K562 (cell line): Measurements from ENCODE around the gene LRRC58. TPM values are rescaled to one million over a fixed set of nuclear protein-coding genes. Genes with fewer than 3 reads are reported as not detected.

Experiments
- ATAC-seq: fragments of 200-7000 bp; cut with Tn5 transposase; 3 replicates; pipeline ENCODE4 v1.9.1; 2020; ENCODE audit warnings: moderate library complexity
- BruUV-seq: library from RNA; stranded (reverse); fragments of 400-500 nt; replicated peaks from 2 replicates; lab custom pipeline; 2021; lab: Mats Ljungman, UMichigan
- CTCF ChIA-PET: fragments of 300-600 bp; formaldehyde crosslinking; extraction: SDS; loops from one replicate; lab custom pipeline; 2021; ENCODE audit warnings: low intra/inter-chr PET ratio; lab: Yijun Ruan, JAX
- POLR2A ChIA-PET: fragments of 300-600, 350-650 bp; sonication (Branson Sonifier 250); formaldehyde crosslinking; extraction: SDS; loops from one replicate; lab custom pipeline; 2021; ENCODE audit warnings: antibody characterized with exemption, inconsistent platforms; lab: Yijun Ruan, JAX
- DNase-seq, 4 experiments: peaks; one replicate each; pipeline versions ENCODE4 v3.0.0 to v3.0.0-alpha.2; 2011 to 2018; ENCODE audit warnings: low spot score in 3 of 4, mixed read lengths in 3 of 4; ENCODE audit errors: extremely low read depth in 1 of 4
- FAIRE-seq: peaks from 2 replicates; lab custom pipeline; 2011; peaks lifted over from hg19 to GRCh38; lab: Jason Lieb, UNC
- H2AFZ ChIP-seq: 2 replicates; pipeline ENCODE4 v1.6.0; 2011; ENCODE audit warnings: low read depth, low read length, control low read depth, inconsistent platforms
- H3K27ac ChIP-seq: fragments of 200-600 bp; 3 replicates; pipeline ENCODE4 v1.8.0; 2011; ENCODE audit warnings: low read depth, mild to moderate bottlenecking, control low read depth, inconsistent platforms, low read length, moderate library complexity, mixed read lengths; ENCODE audit errors: extremely low read depth
- H3K27me3 ChIP-seq, 2 experiments: fragments of 300-600 bp in 1 of 2; 2 replicates in 1 of 2; 3 replicates in 1 of 2; pipeline versions ENCODE4 v1.6.0 to v1.8.0; 2011; ENCODE audit warnings: inconsistent platforms in 2 of 2, low read length in 2 of 2, mild to moderate bottlenecking in 1 of 2, mixed read lengths in 1 of 2, moderate library complexity in 1 of 2; ENCODE audit not compliant: control insufficient read depth in 2 of 2, insufficient read depth in 2 of 2
- H3K36me3 ChIP-seq: fragments of 300-600 bp; 3 replicates; pipeline ENCODE4 v1.8.0; 2011; ENCODE audit warnings: mild to moderate bottlenecking, low read length, inconsistent platforms; ENCODE audit not compliant: control insufficient read depth, insufficient read depth
- H3K4me1 ChIP-seq, 2 experiments: fragments of 200-600 bp in 1 of 2; replicated peaks in 1 of 2; 2 replicates in 1 of 2; 3 replicates in 1 of 2; pipeline versions ENCODE4 v1.5.1 to v1.8.0; 2011; ENCODE audit warnings: inconsistent platforms in 2 of 2, low read length in 2 of 2, mild to moderate bottlenecking in 1 of 2, mixed read lengths in 1 of 2, moderate library complexity in 1 of 2; ENCODE audit not compliant: control insufficient read depth in 2 of 2, insufficient read depth in 2 of 2
- H3K4me2 ChIP-seq: 2 replicates; pipeline ENCODE4 v1.6.1; 2011; ENCODE audit warnings: low read length, control low read depth, inconsistent platforms, mixed read lengths; ENCODE audit not compliant: insufficient read depth
- H3K4me3 ChIP-seq: fragments of 200-600 bp; sonication (generic), shearing (Covaris generic); 2 replicates; pipeline ENCODE4 v1.5.1; 2016; ENCODE audit warnings: control low read depth, inconsistent platforms
- H3K79me2 ChIP-seq: fragments of 200-600 bp; 3 replicates; pipeline ENCODE4 v1.8.0; 2011; ENCODE audit warnings: low read length, inconsistent platforms; ENCODE audit not compliant: control insufficient read depth, insufficient read depth
- H3K9ac ChIP-seq, 2 experiments: 2 replicates each; pipeline versions ENCODE4 v1.6.0 to v1.6.1; 2011; ENCODE audit warnings: low read depth in 2 of 2, low read length in 2 of 2, control low read depth in 1 of 2, inconsistent platforms in 1 of 2, mild to moderate bottlenecking in 1 of 2, mixed read lengths in 1 of 2; ENCODE audit not compliant: insufficient read depth in 1 of 2
- H3K9me1 ChIP-seq: one replicate; pipeline ENCODE4 v1.6.0; 2011; ENCODE audit warnings: inconsistent platforms, mild to moderate bottlenecking, low read length, moderate library complexity; ENCODE audit not compliant: control insufficient read depth, insufficient read depth
- H3K9me3 ChIP-seq: replicated peaks from 2 replicates; pipeline ENCODE4 v1.5.1; 2011; ENCODE audit warnings: low read depth, low read length, inconsistent platforms; ENCODE audit not compliant: control insufficient read depth, insufficient read depth
- H4K20me1 ChIP-seq: replicated peaks from 2 replicates; pipeline ENCODE4 v1.6.1; 2011; ENCODE audit warnings: low read length, inconsistent platforms, mixed read lengths; ENCODE audit not compliant: control insufficient read depth, insufficient read depth
- ASH1L ChIP-seq: fragments of 450-650 bp; IDR thresholded peaks from 2 replicates; pipeline ENCODE4 v1.6.1; 2018; ENCODE audit warnings: borderline replicate concordance, mild to moderate bottlenecking, low read depth; ENCODE audit not compliant: partially characterized antibody
- BRD4 ChIP-seq: fragments of 200-600 bp; sonication (generic); IDR thresholded peaks from 2 replicates; pipeline ENCODE4 v1.6.1; 2017; ENCODE audit warnings: inconsistent platforms
- CGGBP1 ChIP-seq: fragments of 250-450 bp; sonication (Bioruptor Pico); IDR thresholded peaks from 2 replicates; pipeline ENCODE4 v1.9.0; 2021; ENCODE audit warnings: mild to moderate bottlenecking
- HMBOX1 ChIP-seq: sonication (generic); IDR thresholded peaks from 2 replicates; pipeline ENCODE4 v1.6.1; 2016
- KDM1A ChIP-seq, 2 experiments: fragments of 450-650 bp; IDR thresholded peaks; 2 replicates each; pipeline ENCODE4 v1.6.1; 2016; ENCODE audit warnings: mild to moderate bottlenecking in 2 of 2
- MIER1 ChIP-seq: fragments of 450-650 bp; IDR thresholded peaks from 2 replicates; pipeline ENCODE4 v1.6.1; 2016; ENCODE audit warnings: antibody characterized with exemption, mild to moderate bottlenecking, low read depth
- POLR2H ChIP-seq: IDR thresholded peaks from 2 replicates; pipeline ENCODE4 v1.6.1; 2016; ENCODE audit warnings: missing genetic modification characterization, low read depth, mild to moderate bottlenecking, control low read depth, missing compliant biosample characterization, moderate library complexity
- RBM15 ChIP-seq: fragments of 200-400 bp; formaldehyde crosslinking; IDR thresholded peaks from 2 replicates; pipeline ENCODE4 v1.6.1; 2018; ENCODE audit warnings: mild to moderate bottlenecking, low read length, moderate library complexity; ENCODE audit not compliant: insufficient read depth
- ZC3H8 ChIP-seq: fragments of 450-650 bp; IDR thresholded peaks from 2 replicates; pipeline ENCODE4 v1.6.1; 2017
- ZNF121 ChIP-seq: sonication (generic); formaldehyde crosslinking; conservative IDR thresholded peaks from 2 replicates; pipeline ENCODE4 v1.8.0; 2022; ENCODE audit warnings: missing genetic modification reagents
- ZNF133 ChIP-seq: fragments of 250-450 bp; sonication (Bioruptor Pico); IDR thresholded peaks from 2 replicates; pipeline ENCODE4 v1.4.0; 2020; ENCODE audit warnings: mild to moderate bottlenecking
- ZNF224 ChIP-seq: sonication (generic); formaldehyde crosslinking; IDR thresholded peaks from 2 replicates; pipeline ENCODE4 v1.8.0; 2022; ENCODE audit warnings: mild to moderate bottlenecking, missing genetic modification reagents
- ZNF347 ChIP-seq: fragments of 450-650 bp; formaldehyde crosslinking; IDR thresholded peaks from 2 replicates; pipeline ENCODE4 v1.4.0; 2020; ENCODE audit warnings: low read depth, mild to moderate bottlenecking, moderate library complexity
- ZNF507 ChIP-seq: conservative IDR thresholded peaks from 2 replicates; pipeline ENCODE4 v1.6.1; 2017; ENCODE audit warnings: missing genetic modification characterization, missing compliant biosample characterization
- whole genome bisulfite sequencing: fragments of 100-300 bp; shearing (Covaris generic); methylation state at CpG from one replicate; pipeline ENCODE4 v1.1.6; 2016; ENCODE audit warnings: low coverage, mixed read lengths; ENCODE audit not compliant: insufficient coverage; ENCODE audit errors: missing lambda C conversion rate; 5-methylcytosine and 5-hydroxymethylcytosine counted together
- in situ Hi-C: fragments of 300-500 bp; cut with MboI; formaldehyde crosslinking; loops from 4 replicates; pipeline ENCODE4 v1.15.0; 2018; ENCODE audit warnings: inconsistent platforms, mixed read lengths
- intact Hi-C: fragments of 100-400 bp; cut with micrococcal nuclease; formaldehyde crosslinking; loops from 2 replicates; pipeline ENCODE4 v1.14.2; 2022
- polyA plus RNA-seq, 8 experiments: library from polyadenylated mRNA; depleted of rRNA in 4 of 8; stranded (reverse) in 5 of 8; unstranded in 3 of 8; fragments of >200 nt; fragmentation: Nextera tagmentation in 2 of 8; fragmentation: Illumina TruSeq in 1 of 8; extraction: Ambion mirVana in 2 of 8; extraction: Trizol in 1 of 8; gene quantifications; 2 replicates each; pipeline versions ENCODE4 v1.2.1 to v1.2.3, GENCODE V29; 2011 to 2014; ENCODE audit warnings: inconsistent platforms in 1 of 8, missing spikeins in 1 of 8
- total RNA-seq, 7 experiments: library from RNA; depleted of rRNA in 6 of 7; stranded (reverse); fragments of >200 nt in 6 of 7; fragmentation: Illumina TruSeq in 2 of 7; extraction: Trizol in 2 of 7; gene quantifications; 2 replicates each; pipeline versions ENCODE4 v1.2.1 to v1.2.3, GENCODE V29; 2011 to 2021; ENCODE audit warnings: low replicate concordance in 1 of 7
- TF ChIP-seq, protein P1 (sequence below): sonication (generic); formaldehyde crosslinking; IDR thresholded peaks from 2 replicates; pipeline ENCODE4 v1.8.1; 2023; ENCODE audit warnings: mild to moderate bottlenecking, missing genetic modification reagents

LRRC58 gene
- total and polyA plus RNA-seq, 9 of the 15 experiments (the other 6 are each of a cell fraction or from before 2014, with no cell fraction given), result 5.6 to 26.6 (median 14.8) TPM

- FAIRE-seq (no peak), ATAC-seq (no peak), DNase-seq (no peak)
- no peak for TF ChIP-seq ZNF507 (tag)
- no peak for TF ChIP-seq ZNF347 (CRISPR knock-in tag)
- TF ChIP-seq BRD4, result no peak
- TF ChIP-seq HMBOX1, result no peak
- TF ChIP-seq KDM1A (IDR thresholded peaks at IDR 0.05), result no peak
- TF ChIP-seq ZC3H8, result no peak
- TF ChIP-seq POLR2H (tag), result no peak
- TF ChIP-seq CGGBP1 (CRISPR knock-in tag), result no peak
- no peak for TF ChIP-seq ASH1L
- TF ChIP-seq ZNF133, result no peak
- TF ChIP-seq ZNF224 (CRISPR knock-in tag), result no peak
- no peak for TF ChIP-seq RBM15
- TF ChIP-seq, protein P1, sequence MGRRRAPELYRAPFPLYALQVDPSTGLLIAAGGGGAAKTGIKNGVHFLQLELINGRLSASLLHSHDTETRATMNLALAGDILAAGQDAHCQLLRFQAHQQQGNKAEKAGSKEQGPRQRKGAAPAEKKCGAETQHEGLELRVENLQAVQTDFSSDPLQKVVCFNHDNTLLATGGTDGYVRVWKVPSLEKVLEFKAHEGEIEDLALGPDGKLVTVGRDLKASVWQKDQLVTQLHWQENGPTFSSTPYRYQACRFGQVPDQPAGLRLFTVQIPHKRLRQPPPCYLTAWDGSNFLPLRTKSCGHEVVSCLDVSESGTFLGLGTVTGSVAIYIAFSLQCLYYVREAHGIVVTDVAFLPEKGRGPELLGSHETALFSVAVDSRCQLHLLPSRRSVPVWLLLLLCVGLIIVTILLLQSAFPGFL (CRISPR knock-in tag), result no peak
- TF ChIP-seq ZNF121 (CRISPR knock-in tag), result no peak
- no peak for TF ChIP-seq MIER1
- Histone ChIP-seq H3K4me3 (no peak overlapping the region), H4K20me1 (no peaks in the 10 kb centered on the region), H3K27ac (no peak overlapping the region), H3K36me3 (no peaks in the 10 kb centered on the region), H3K9ac (no peak overlapping the region), H3K27me3 (peaks cover 15 to 16% of the 10 kb centered on the region in 2 experiments; a peak in 3 of 5 replicates), H3K4me2 (no peak overlapping the region), H2AFZ (no peak overlapping the region), H3K79me2 (no peaks in the 10 kb centered on the region), H3K9me1 (no peaks in the 10 kb centered on the region), H3K4me1 (peaks cover 0 to 8% of the 10 kb centered on the region in 2 experiments; a peak in 2 of 5 replicates), H3K9me3 (no peaks in the 10 kb centered on the region)
- BruUV-seq, result no TSS peak
- ChIA-PET POLR2A (no interaction called here), CTCF (no interaction called here)
- intact Hi-C loops (no loop called here), in situ Hi-C loops (no loop called here)
- WGBS, result 0% methylated on average over 3 of the region's 3 CpGs
Measured at GRCh38 chr3:120281261-120281660, 67.9 kb downstream of the LRRC58 start.
